ENCODE results near the gene IPO4. TPM values are rescaled to one million over a fixed set of nuclear protein-coding genes. Genes with fewer than 3 reads are reported as not detected.

IPO4 gene
- total and polyA plus RNA-seq, 2 of the 13 experiments (the other 11 are each of a cell fraction or from before 2014, with no cell fraction given): 39.0 to 179 TPM

- TF ChIP-seq ARHGAP35 (CRISPR knock-in tag; IDR thresholded peaks at IDR 0.05; ENCODE audit: borderline replicate concordance) (no peak), FOXP4 (CRISPR knock-in tag; IDR thresholded peaks at IDR 0.05) (peak; percentile 5; the same call in 1 of the 2 replicates), ZNF780A (CRISPR knock-in tag; IDR thresholded peaks at IDR 0.05) (no peak), ZNF414 (CRISPR knock-in tag; IDR thresholded peaks at IDR 0.05) (no peak), NCOA5 (CRISPR knock-in tag; IDR thresholded peaks at IDR 0.05) (no peak), ZUFSP (CRISPR knock-in tag; IDR thresholded peaks at IDR 0.05; ENCODE audit: borderline replicate concordance) (no peak), ATF4 (CRISPR knock-in tag; IDR thresholded peaks at IDR 0.05) (no peak), REST (IDR thresholded peaks at IDR 0.05; ENCODE audit: borderline replicate concordance in 1 of 2, low read depth in 1 of 2, low read length in 2 of 2) (no peak), TP53 (CRISPR knock-in tag; conservative IDR thresholded peaks at IDR 0.05) (no peak), NR2F1 (CRISPR knock-in tag; IDR thresholded peaks at IDR 0.05) (peak in 1 of 2 experiments; percentile 46; a peak in 1 of 4 replicates), ZKSCAN8 (CRISPR knock-in tag; IDR thresholded peaks at IDR 0.05; ENCODE audit: borderline replicate concordance) (no peak; the same call in 1 of the 2 replicates), ZNF3 (CRISPR knock-in tag; IDR thresholded peaks at IDR 0.05) (peak; percentile 40; the same call in 1 of the 2 replicates), PAF1 (CRISPR knock-in tag; IDR thresholded peaks at IDR 0.05) (0 out of 2 replicates have a peak, but pooled peaks have one; percentile 33), SKI (IDR thresholded peaks at IDR 0.05; ENCODE audit: partially characterized antibody) (no peak), ZNF703 (CRISPR knock-in tag; IDR thresholded peaks at IDR 0.05; ENCODE audit: borderline replicate concordance) (no peak), FOXM1 (CRISPR knock-in tag; IDR thresholded peaks at IDR 0.05) (no peak), SRSF9 (IDR thresholded peaks at IDR 0.05; ENCODE audit: borderline replicate concordance, insufficient read depth, low read depth, low read length, poor library complexity, severe bottlenecking) (no peak), SYNCRIP (IDR thresholded peaks at IDR 0.05; ENCODE audit: insufficient read depth, low read depth, low read length) (no peak), ETV5 (CRISPR knock-in tag; IDR thresholded peaks at IDR 0.05; ENCODE audit: borderline replicate concordance) (0 out of 2 replicates have a peak, but pooled peaks have one; percentile 5)
Measured at GRCh38 chr14:24145690-24146452, 42.7 kb downstream of the IPO4 start (continued).

Data from HepG2 (cell line).